Mesenteric fat pad (tissue), 1 donor: ENCODE results near the gene TRIP13. TPM values are rescaled to one million over a fixed set of nuclear protein-coding genes. Genes with fewer than 3 reads are reported as not detected.
"Not testable (repeated sequence)": the region's sequence is repeated elsewhere in the genome, so short reads cannot be mapped to it uniquely, and the experiment has no call there.

Source experiments
- DNase-seq: peaks from one replicate; pipeline ENCODE4 v3.0.0-alpha.2; 2020; ENCODE audit warnings: low spot score
- total RNA-seq: library from RNA; stranded (reverse); fragmentation: NEBNext Ultra II Directional; extraction: Animal tissue kit (Norgen Biotek cat#: 25700); gene quantifications from one replicate; pipeline ENCODE4 v1.2.1, GENCODE V29; 2021
- donor health status: DM: yes; HTN: yes; CAD: no.

The TRIP13 gene
- total RNA-seq, 1 donor from 2014 or later: 1.2 TPM

DNA sequence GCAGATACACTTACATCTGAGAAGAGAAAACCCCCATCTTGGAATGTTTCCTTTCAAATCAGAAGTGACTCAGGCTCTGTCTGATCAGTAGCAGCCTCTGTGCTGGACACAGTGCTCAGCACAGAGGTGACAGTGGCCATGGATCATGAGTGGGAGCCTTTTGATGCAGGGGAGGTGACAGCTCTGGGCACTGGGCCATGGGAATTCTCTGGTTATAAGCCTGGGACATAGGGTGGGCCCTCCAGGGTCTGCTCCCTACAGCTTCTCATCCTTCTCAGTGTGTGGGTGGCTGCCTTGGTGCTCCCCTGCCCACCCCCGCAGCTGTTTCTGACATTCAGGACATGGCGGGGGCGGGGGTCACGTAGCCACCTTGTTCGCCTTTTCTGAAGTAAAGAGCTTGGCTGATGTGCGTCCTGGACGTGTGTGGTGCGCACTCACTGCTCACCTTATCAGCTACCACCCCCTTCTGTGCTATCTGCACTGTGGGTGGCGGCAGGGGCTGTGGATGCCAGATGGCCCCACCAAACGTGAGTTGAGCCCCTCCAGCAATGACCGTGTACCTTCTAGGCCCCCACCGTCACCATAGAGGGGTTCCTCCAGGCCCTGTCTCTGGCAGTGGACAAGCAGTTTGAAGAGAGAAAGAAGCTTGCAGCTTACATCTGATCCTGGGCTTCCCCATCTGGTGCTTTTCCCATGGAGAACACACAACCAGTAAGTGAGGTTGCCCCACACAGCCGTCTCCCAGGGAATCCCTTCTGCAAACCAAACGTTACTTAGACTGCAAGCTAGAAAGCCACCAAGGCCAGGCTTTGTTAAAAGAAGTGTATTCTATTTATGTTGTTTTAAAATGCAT, 24.0 kb downstream of the TRIP13 start:
- DNase-seq: no peak

DNA sequence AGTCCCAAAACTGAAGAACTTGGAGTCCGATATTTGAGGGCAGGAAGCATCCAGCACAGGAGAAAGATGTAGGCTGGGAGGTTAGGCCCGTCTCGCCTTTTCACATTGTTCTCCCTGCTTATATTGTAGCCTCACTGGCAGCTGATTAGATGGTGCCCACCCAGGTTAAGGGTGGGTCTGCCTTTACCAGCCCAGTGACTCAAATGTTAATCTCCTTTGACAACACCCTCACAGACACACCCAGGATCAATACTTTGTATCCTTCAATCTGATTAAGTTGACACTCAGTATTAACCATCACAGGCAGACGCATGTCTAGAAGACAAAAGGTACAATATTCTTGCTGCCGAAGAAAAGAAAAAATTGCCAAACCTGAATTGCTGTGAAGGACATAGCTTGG, 26.0 kb downstream of the TRIP13 start:
- DNase-seq: not testable (repeated sequence)

DNA sequence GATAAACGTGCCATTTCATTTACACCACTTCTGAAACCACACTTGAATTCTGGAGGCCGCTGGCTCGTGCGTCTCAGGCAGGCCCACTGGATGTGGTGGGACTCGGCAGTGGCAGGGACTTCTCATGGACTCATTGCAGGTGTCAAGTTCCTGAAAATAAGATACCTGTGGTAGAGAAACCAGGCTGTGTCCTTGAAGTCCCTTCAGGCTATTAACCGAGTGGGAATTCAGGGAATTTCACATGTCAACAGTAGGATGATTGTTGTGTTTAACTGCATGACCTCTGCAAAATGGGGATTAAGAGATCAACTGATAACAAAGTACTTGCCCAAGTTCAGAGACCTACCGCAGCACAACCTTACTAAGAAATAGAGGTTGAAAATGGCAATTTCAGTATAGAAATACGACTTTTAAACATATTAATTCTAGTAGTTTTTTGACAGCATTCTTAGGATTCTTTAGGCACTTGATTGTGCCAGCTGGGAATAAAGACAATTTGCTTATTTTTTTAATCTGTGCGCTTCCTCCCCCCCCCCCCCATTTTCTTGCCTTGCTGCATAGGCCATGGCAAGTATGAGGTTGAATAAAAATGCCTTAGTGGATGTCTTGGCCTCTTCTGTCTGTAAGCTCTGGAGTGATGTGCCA, 26.8 kb downstream of the TRIP13 start:
- no peak for DNase-seq

DNA sequence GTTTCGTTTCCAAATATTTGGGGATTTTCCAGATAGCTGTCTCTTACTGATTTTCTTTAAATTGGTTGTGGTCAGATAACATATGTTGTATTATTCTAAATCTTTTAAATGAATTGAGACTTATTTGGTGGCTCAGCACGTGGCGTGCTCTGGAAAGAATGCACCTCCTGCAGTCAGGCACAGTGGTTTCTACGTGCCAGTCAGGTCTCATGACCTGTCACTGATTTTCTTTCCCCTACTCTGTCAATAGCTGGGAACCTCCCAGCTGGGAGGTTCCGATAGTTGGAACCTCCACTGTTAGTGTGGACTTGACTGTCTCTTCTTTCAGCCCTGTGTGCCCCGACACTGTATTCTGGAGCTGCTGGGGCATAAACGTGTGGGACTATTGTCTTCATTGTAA, 27.6 kb downstream of the TRIP13 start:
- no peak for DNase-seq

DNA sequence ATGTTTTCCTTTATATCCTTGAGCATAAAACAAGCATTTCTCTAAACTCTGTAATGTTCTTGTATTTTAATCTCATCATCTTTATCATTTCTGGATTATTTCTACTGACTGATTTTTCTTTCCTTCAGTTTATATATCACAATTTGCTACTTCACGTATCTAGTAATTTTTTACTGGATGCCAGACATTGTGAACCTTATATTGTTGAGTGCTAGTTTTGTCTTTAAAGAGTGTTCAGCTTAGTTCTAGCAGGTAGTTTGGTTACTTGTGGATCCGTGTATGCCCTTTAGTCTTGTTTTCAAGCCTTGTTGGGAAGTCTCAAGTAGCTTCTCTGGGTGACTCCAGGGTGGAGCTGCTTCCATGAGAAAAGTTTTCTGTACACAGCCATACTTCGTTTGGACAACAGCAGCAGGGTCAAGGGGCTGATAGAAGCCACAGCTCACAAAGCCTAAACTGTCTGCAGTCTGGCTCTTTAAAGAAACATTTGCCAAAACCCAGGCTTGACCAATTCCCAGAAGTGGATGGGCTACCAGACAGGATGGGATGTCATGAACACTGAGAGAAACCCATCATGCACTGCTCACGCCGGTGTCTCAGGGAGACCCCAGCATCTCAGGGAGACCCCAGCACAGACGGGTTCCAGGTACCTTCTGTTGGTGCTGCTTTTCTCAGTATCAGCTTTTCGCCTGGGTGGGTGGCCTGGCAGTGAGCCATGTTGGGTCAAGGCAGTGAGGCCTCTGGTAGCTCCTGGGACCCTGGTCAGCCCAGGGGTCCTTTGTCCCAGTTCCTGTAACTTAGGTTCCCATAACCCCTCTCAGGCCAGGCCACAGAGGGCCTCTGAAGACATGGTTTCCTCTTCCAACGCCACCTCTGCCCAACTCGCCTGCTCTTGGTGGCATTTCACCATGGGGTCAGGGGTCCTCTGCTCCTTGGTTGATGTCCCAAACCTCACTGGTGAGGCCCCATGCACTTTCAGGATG, 29.1 kb downstream of the TRIP13 start:
- DNase-seq: no peak

DNA sequence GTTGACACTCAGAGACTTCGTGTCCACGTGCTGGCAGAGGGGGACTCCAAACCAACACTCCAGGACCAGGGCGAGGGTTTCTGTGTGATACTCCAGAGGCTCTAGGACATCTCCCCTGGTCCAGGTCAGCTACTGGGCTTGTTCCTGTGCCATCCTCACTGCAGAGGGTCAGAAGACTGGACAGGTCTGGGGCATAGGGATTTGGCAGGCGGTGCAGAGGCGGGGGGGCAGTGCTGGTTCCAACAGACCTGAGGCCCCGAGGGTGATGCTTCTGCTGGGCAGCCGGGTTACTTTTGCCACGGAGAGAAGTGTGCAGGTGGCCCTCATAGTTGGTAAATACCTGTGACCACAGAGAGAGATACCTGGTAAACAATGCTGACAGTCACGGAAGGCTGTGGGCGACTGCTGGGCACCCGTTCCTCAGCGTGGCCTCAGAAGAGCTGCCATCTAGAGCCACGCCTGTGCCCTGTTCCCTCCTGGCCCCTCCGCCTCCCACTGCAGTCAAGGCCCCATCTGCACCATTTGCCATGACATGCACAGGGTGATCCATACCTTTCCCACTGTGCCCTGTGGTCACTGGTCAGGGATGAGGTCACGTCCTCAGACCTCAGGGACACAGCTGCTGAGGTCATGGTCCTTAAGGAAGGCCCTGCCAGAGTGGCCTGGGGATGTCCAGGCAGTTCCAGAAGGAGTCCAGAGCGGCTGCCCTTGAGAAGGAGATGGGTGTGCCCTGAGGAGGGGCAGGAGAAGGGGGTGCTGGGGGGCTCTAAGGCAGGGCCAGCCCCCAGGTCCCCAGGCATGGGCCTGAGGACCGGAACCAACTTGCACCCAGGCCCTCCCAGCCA, 30.0 kb downstream of the TRIP13 start:
- peak; percentile 72 for DNase-seq

DNA sequence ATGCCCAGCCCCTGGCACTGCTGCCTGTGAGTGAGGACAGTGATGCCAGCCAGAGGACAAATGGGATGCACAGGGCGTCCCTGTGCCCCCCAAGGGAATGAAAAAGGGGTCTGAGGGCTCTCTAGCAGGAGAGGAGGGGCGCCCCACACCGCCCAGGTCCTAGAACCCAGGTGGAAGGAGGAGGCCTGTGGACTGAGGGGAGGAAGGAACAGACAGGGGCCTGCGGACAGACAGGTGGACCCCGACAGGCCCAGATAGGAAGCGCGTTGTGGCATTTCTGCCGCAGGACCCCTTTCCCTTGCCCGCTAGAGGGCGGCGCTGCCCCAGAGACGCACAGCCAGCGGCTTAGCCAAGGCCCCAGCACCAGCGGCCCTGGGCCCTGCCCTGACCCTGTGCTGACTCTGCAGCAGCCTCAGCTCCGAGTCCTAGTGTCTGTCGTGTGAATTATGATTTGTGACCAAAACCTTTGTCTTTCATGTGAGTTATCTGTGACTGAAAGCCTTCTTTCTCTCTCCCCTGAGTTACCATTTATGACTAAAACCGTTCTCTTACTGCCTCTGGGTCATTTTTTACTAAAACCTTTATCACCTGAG, 30.7 kb downstream of the TRIP13 start:
- DNase-seq: peak; percentile 93

DNA sequence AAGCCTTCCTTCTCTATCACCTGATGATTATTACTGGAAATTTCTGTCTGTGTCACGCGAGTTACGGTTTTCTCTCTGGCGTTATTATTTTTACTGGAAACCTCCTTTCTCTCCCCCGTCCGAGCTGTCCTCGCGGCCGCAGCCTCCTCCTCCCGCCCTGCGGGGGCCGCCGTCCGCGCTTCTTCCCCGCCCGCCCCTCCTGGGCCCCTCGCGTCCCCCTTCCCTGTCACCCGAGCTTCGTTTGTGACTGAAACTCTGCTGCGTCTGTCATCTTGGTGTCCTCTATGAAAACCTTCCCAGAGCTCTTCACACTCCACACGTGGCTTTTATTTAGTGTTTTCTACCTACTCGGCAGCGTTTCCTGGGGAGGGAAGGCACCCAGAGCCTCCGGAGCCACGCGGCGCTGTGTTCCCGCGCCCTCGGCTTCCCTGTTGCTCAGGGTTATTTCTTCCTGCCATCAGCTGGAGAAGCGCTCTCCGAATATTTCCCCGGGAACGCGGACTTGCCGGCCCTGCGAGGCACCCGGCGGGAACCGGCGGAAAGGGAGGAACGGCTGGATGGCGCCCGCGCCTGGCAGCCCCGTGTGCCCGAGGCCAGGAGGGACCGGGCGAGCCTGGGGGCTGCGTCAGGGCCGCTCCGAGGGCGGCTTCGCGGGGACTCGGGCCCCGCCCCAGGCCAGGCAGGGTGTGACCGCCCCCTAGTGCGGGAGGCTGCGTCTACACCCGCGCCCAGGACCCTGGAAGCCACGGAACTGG, 33.9 kb downstream of the TRIP13 start:
- peak; percentile 89 for DNase-seq

DNA sequence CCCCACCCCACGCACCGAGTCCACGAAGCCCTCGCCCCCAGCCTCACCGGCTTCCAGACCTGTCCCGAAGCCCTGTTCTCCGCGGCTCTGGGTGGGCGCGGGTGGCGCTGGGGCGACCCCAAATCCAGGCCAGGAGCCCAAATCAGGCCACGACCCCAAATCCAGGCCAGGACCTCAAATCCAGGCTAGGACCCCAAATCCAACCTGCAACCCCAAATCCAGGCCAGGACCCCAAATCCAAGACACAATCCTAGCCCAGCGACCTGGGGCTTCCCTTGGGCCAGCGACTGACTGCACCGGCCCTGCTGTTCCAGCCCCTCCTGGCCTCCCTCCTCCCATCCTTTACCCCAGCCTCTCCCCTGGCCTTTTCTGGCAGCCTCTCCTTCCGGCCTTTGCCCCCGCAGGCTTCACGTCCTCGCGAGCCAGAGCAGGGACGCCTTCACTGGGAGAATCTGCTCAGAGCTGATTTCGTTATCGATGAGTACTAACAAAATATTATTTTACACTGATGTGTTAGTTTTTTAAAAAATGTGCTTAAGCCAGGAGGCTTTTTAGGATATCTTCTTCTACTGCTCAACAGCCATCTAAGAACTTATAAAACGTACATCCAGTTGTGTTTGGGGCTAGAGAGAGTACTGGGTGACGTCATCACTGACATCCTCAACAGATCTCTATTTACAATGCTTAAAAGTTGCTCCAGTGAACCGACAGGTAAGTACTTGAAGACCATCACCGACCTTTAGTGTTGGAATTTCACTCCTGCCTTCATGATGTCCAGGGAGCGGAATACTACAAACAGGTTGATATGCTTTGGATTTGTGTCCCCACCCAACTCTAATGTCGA, 34.7 kb downstream of the TRIP13 start:
- DNase-seq: peak; percentile 64

DNA sequence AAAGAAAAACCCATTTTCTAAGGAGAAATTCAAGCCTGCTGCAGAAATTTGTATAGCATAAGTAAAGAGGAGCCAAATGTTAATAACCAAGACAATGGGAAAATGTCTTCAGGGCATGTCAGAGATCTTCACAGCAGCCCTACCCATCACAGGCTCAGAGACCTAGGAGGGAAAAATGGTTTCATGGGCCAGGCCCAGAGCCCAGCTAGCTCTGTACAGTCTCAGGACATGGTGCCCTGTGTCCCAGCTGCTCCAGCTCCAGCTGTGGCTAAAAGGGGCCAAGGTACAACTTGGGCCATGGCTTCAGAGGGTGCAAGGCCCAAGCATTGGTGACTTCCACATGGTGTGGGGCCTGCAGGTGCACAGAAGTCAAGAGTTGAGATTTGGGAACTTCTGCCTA, 36.5 kb downstream of the TRIP13 start:
- peak; percentile 57 for DNase-seq

DNA sequence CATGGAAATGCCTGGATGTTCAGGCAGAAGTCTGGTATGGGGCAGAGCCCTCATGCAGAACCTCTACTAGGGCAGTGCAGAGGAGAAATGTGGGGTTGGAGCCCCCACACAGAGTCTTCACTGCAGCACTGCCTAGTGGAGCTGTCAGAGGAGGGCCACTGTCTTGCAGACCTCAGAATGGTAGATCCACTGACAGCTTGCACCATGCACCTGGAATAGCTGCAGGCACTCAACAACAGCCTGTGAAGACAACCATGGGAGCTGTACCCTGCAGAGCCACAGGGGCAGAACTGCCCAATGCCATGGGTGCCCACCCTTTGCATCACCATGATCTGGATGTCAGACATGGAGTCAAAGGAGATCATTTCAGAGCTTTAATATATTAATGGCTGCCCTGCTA, 36.9 kb downstream of the TRIP13 start:
- peak; percentile 49 for DNase-seq

DNA sequence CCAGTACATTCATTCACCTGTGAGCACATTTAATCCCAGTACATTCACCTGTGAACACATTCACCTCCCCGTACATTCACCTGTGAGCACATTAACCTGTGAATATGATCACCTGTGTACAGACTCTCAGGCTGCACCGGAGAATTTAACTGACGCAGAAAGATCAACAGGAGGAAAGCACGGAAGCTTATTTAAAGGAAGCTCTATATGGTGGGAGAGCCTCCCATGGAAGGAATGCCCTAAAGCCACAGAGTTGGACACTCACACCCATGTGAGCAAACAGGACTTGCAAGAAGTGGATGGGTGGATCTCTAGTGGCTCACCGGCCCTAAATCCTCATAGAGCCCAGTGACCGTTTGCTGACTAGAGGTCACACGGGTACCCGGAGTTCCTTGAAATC, 38.2 kb downstream of the TRIP13 start:
- no peak for DNase-seq

DNA sequence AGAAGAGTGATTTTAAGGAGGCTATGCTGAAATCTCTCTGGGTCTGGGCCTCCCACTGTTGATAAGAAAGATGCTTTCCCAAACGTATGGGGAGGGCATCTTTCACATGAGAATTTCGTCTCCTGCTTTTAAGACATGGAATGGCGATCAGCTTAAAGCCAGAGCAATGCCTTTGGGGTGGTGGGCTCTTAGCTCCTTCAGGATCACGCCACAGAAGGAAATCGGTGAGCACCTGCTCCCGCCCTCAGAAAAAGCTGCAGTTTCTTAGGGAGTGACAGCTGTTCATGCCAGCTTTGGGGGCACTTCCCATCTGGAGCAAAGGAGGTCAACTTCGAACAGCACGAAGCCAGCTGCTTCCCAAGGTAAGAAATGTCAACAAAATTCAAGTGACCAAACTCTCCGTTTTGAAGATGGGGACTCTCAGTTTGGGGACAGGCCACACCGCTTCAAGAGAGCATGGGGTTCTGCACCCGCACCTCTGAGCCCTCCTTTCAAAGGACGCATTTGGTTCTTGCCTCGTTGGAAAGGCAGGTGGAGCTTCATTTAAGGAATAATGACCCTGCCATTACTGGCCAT, 39.0 kb downstream of the TRIP13 start:
- peak; percentile 49 for DNase-seq

DNA sequence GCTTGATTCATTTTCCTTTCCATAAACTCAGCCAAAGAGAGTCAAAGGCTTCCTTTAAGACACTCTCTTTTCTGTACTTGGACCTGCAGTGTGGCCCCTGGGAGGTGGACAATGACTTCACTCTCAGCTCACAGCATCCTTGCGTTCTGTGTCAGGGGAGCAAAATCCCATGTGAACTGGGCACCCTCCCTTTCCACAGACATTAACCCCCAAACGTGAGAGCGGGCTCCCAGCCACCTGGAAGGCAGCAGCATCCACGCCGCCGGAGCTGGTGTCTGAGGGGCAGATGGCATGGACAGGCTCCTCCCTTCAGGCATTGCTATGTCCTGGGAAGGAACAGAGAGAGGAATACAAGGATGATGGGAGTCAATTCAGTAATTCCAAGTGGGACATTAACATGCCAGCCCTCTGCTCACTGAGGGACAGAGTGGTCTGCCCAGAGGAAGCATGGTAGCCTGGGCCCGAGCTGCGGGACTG, 39.5 kb downstream of the TRIP13 start:
- DNase-seq: peak; percentile 89

DNA sequence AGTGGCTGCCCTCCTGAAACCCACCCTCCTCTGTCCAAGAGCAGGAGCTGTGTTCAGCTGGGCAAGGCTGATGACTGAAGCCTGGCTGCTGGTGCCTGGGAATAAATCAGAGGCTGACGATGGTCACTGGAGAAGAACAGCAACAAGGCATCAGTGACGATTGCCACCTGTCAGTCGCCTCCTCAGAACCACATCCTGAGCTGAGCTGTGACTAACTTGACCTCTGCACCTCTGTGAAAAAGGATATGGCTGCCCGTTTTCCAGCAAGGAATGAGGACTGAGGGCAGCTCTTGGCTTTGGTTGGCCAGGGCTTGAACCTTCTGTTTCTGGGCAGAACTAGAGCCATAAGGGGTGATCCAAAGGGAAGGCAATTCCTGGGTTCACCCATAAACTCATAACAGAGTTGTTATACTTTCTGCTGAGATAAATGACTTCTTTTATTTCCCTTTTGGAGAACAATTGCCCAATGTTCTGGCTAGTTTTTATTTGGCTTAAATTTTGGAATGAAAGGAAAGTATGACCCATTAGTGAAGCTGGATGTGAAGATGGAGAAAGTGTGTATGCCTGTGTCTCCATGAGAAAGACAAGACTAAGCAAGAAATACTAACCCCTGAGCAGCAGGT, 40.1 kb downstream of the TRIP13 start:
- DNase-seq: no peak

DNA sequence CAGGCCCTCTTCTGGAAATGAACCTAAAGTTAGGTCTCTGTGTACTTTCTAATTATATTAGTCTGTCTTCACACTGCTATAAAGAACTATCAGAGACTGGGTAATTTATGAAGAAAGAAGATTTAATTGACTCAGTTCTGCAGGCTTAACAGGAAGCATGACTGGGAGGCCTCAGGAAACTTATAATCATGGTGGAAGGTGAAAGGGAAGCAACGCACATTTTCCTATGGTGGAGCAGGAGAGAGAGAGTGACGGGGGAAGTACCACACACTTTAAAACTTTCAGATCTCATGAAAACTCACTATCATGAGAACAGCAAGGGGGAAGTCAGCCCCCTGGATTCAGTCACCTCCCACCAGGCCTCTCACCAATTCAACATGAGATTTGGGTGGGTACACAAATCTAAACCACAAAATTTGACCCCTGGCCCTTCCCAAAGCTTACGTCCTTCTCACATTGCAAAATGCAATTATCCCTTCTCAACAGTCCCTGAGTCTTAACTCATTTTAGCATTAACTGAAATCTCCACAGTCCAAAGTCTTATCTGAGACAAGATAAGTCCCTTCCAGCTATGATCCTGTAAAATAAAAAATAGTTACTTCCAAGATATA, 40.7 kb downstream of the TRIP13 start:
- no peak for DNase-seq

DNA sequence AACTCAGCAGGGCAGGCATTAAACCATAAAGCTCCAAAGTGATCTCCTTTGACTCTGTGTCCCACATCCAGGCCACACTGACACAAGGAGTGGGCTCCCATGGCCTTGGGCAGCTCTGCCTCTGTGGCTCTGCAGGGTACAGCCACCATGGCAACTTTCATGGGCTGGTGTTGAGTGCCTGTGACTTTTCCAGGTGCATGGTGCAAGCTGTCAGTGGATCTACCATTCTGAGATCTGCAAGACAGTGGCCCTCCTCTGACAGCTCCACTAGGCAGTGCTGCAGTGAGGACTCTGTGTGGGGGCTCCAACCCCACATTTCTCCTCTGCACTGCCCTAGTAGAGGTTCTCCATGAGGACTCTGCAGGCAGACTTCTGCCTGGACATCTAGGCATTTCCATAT, 41.3 kb downstream of the TRIP13 start:
- peak; percentile 43 for DNase-seq
